ENCODE results near the gene MEX3C.

The MEX3C gene

GRCh38 chr18:51170664-51171063 is 26.8 kb downstream of the MEX3C start:
- Histone ChIP-seq H3K79me2 (ENCODE audit: control insufficient read depth, insufficient read depth, low read length, poor library complexity) (no peaks in the 10 kb centered on the region), H3K27me3 (ENCODE audit: insufficient read depth, low read length) (no peaks in the 10 kb centered on the region), H4K91ac (ENCODE audit: low read depth, low read length) (no peak overlapping the region), H2BK5ac (ENCODE audit: low read depth, low read length, poor library complexity) (no peak overlapping the region), H3K4me3 (ENCODE audit: low read depth, low read length) (no peak overlapping the region), H3K36me3 (ENCODE audit: control insufficient read depth in 1 of 2, insufficient read depth in 2 of 2, low read length in 2 of 2) (peaks cover 3 to 6% of the 10 kb centered on the region in 2 experiments), H3K18ac (ENCODE audit: low read length) (no peak overlapping the region), H2AFZ (ENCODE audit: insufficient read depth, low read length, poor library complexity) (no peak overlapping the region), H3K4me2 (ENCODE audit: low read length) (no peak overlapping the region), H3K27ac (ENCODE audit: low read depth, low read length) (no peak overlapping the region), H4K12ac (ENCODE audit: low read depth, low read length) (no peak overlapping the region), H3K9ac (ENCODE audit: low read length) (no peak overlapping the region), H4K8ac (ENCODE audit: low read depth, low read length) (no peak overlapping the region), H3K79me1 (ENCODE audit: low read length) (no peaks in the 10 kb centered on the region), H2AK5ac (ENCODE audit: low read length) (no peak overlapping the region), H3K9me3 (ENCODE audit: insufficient read depth, low read depth, low read length) (no peaks in the 10 kb centered on the region), H2BK12ac (ENCODE audit: low read length) (no peak overlapping the region), H3K4ac (ENCODE audit: low read depth, low read length) (no peak overlapping the region), H3K23ac (ENCODE audit: low read length) (no peak overlapping the region), H3K4me1 (ENCODE audit: control insufficient read depth in 1 of 2, insufficient read depth in 2 of 2, low read length in 2 of 2) (no peaks in the 10 kb centered on the region), H2BK120ac (ENCODE audit: insufficient read depth, low read length, poor library complexity) (no peak overlapping the region), H3K14ac (ENCODE audit: low read length) (no peak overlapping the region)
- DNase-seq = no peak
- no CpG with 5 or more reads among the region's 3 CpGs for WGBS (ENCODE audit: extremely low coverage, insufficient coverage, insufficient read length)

- Histone ChIP-seq H3K18ac (ENCODE audit: low read length) (no peak overlapping the region), H2BK12ac (ENCODE audit: low read length) (no peak overlapping the region), H4K8ac (ENCODE audit: low read depth, low read length) (no peak overlapping the region), H2AFZ (ENCODE audit: insufficient read depth, low read length, poor library complexity) (no peak overlapping the region), H3K14ac (ENCODE audit: low read length) (no peak overlapping the region), H2BK120ac (ENCODE audit: insufficient read depth, low read length, poor library complexity) (no peak overlapping the region), H3K9ac (ENCODE audit: low read length) (no peak overlapping the region), H3K4ac (ENCODE audit: low read depth, low read length) (no peak overlapping the region), H4K91ac (ENCODE audit: low read depth, low read length) (no peak overlapping the region), H3K36me3 (ENCODE audit: control insufficient read depth in 1 of 2, insufficient read depth in 2 of 2, low read length in 2 of 2) (peaks cover 0 to 4% of the 10 kb centered on the region in 2 experiments), H3K27me3 (ENCODE audit: insufficient read depth, low read length) (no peaks in the 10 kb centered on the region), H3K4me1 (ENCODE audit: control insufficient read depth in 1 of 2, insufficient read depth in 2 of 2, low read length in 2 of 2) (no peaks in the 10 kb centered on the region), H3K79me2 (ENCODE audit: control insufficient read depth, insufficient read depth, low read length, poor library complexity) (no peaks in the 10 kb centered on the region), H2AK5ac (ENCODE audit: low read length) (no peak overlapping the region), H2BK5ac (ENCODE audit: low read depth, low read length, poor library complexity) (no peak overlapping the region), H3K27ac (ENCODE audit: low read depth, low read length) (no peak overlapping the region), H3K4me2 (ENCODE audit: low read length) (no peak overlapping the region), H4K12ac (ENCODE audit: low read depth, low read length) (no peak overlapping the region), H3K23ac (ENCODE audit: low read length) (no peak overlapping the region), H3K4me3 (ENCODE audit: low read depth, low read length) (no peak overlapping the region), H3K79me1 (ENCODE audit: low read length) (no peaks in the 10 kb centered on the region), H3K9me3 (ENCODE audit: insufficient read depth, low read depth, low read length) (no peaks in the 10 kb centered on the region)
- DNase-seq = no peak
Measured at GRCh38 chr18:51169731-51170130, 27.8 kb downstream of the MEX3C start.

- no peaks in the 10 kb centered on the region for H3K9me3 ChIP-seq (ENCODE audit: insufficient read depth, low read depth, low read length)
- H3K4me1 ChIP-seq (ENCODE audit: control insufficient read depth in 1 of 2, insufficient read depth in 2 of 2, low read length in 2 of 2) = no peaks in the 10 kb centered on the region
- H3K27me3 ChIP-seq (ENCODE audit: insufficient read depth, low read length) = no peaks in the 10 kb centered on the region
- no peak overlapping the region for H4K91ac ChIP-seq (ENCODE audit: low read depth, low read length)
- H4K8ac ChIP-seq (ENCODE audit: low read depth, low read length) = no peak overlapping the region
- no peak overlapping the region for H3K23ac ChIP-seq (ENCODE audit: low read length)
- no peak overlapping the region for H2BK12ac ChIP-seq (ENCODE audit: low read length)
- H3K36me3 ChIP-seq (ENCODE audit: control insufficient read depth in 1 of 2, insufficient read depth in 2 of 2, low read length in 2 of 2) = peaks cover 0 to 4% of the 10 kb centered on the region in 2 experiments
- no peak overlapping the region for H4K12ac ChIP-seq (ENCODE audit: low read depth, low read length)
- H2AK5ac ChIP-seq (ENCODE audit: low read length) = no peak overlapping the region
- no peaks in the 10 kb centered on the region for H3K79me1 ChIP-seq (ENCODE audit: low read length)
- H3K79me2 ChIP-seq (ENCODE audit: control insufficient read depth, insufficient read depth, low read length, poor library complexity) = no peaks in the 10 kb centered on the region
- H2BK120ac ChIP-seq (ENCODE audit: insufficient read depth, low read length, poor library complexity) = no peak overlapping the region
- H3K4ac ChIP-seq (ENCODE audit: low read depth, low read length) = no peak overlapping the region
- H3K27ac ChIP-seq (ENCODE audit: low read depth, low read length) = no peak overlapping the region
- no CpG with 5 or more reads among the region's 6 CpGs for WGBS (ENCODE audit: extremely low coverage, insufficient coverage, insufficient read length)
- DNase-seq = no peak
- H3K4me3 ChIP-seq (ENCODE audit: low read depth, low read length) = no peak overlapping the region
- no peak overlapping the region for H3K4me2 ChIP-seq (ENCODE audit: low read length)
- no peak overlapping the region for H3K9ac ChIP-seq (ENCODE audit: low read length)
- H2BK5ac ChIP-seq (ENCODE audit: low read depth, low read length, poor library complexity) = no peak overlapping the region
- no peak overlapping the region for H3K18ac ChIP-seq (ENCODE audit: low read length)
- H2AFZ ChIP-seq (ENCODE audit: insufficient read depth, low read length, poor library complexity) = no peak overlapping the region
- no peak overlapping the region for H3K14ac ChIP-seq (ENCODE audit: low read length)
Measured at GRCh38 chr18:51168960-51169662, 28.4 kb downstream of the MEX3C start.

- Histone ChIP-seq H4K12ac (ENCODE audit: low read depth, low read length) (no peak overlapping the region), H3K18ac (ENCODE audit: low read length) (no peak overlapping the region), H2BK120ac (ENCODE audit: insufficient read depth, low read length, poor library complexity) (no peak overlapping the region), H3K4me3 (ENCODE audit: low read depth, low read length) (no peak overlapping the region), H3K14ac (ENCODE audit: low read length) (no peak overlapping the region), H3K79me2 (ENCODE audit: control insufficient read depth, insufficient read depth, low read length, poor library complexity) (no peaks in the 10 kb centered on the region), H3K27me3 (ENCODE audit: insufficient read depth, low read length) (no peaks in the 10 kb centered on the region), H4K91ac (ENCODE audit: low read depth, low read length) (no peak overlapping the region), H3K27ac (ENCODE audit: low read depth, low read length) (no peak overlapping the region), H2BK12ac (ENCODE audit: low read length) (no peak overlapping the region), H4K8ac (ENCODE audit: low read depth, low read length) (no peak overlapping the region), H2AFZ (ENCODE audit: insufficient read depth, low read length, poor library complexity) (no peak overlapping the region), H3K9me3 (ENCODE audit: insufficient read depth, low read depth, low read length) (no peaks in the 10 kb centered on the region), H3K4me1 (ENCODE audit: control insufficient read depth in 1 of 2, insufficient read depth in 2 of 2, low read length in 2 of 2) (no peaks in the 10 kb centered on the region), H2BK5ac (ENCODE audit: low read depth, low read length, poor library complexity) (no peak overlapping the region), H3K23ac (ENCODE audit: low read length) (no peak overlapping the region), H3K9ac (ENCODE audit: low read length) (no peak overlapping the region), H3K4ac (ENCODE audit: low read depth, low read length) (no peak overlapping the region), H3K79me1 (ENCODE audit: low read length) (no peaks in the 10 kb centered on the region), H2AK5ac (ENCODE audit: low read length) (no peak overlapping the region), H3K36me3 (ENCODE audit: control insufficient read depth in 1 of 2, insufficient read depth in 2 of 2, low read length in 2 of 2) (no peaks in the 10 kb centered on the region), H3K4me2 (ENCODE audit: low read length) (no peak overlapping the region)
- WGBS (ENCODE audit: extremely low coverage, insufficient coverage, insufficient read length) = no CpG with 5 or more reads among the region's 5 CpGs
- no peak for DNase-seq
Measured at GRCh38 chr18:51168026-51168742, 29.3 kb downstream of the MEX3C start.
